AG09309 (cell line): ENCODE measurements around the gene GPR21.
A peak's percentile ranks its signal among the peaks of the same experiment; 100 is the strongest.

Experiments
- DNase-seq: peaks from one replicate; pipeline ENCODE4 v3.0.0-alpha.2; 2010; ENCODE audit warnings: low read depth
- H3K4me3 ChIP-seq: 2 replicates; pipeline ENCODE4 v1.5.1; 2011; ENCODE audit warnings: mild to moderate bottlenecking, low read depth, low read length, moderate library complexity; ENCODE audit not compliant: control insufficient read depth
- TF ChIP-seq, protein P1 (sequence below): IDR thresholded peaks from 2 replicates; pipeline ENCODE4 v1.5.1; 2011; ENCODE audit warnings: mild to moderate bottlenecking, low read depth, low read length, inconsistent platforms; ENCODE audit not compliant: insufficient read depth, control insufficient read depth; ENCODE audit errors: missing control alignments

Gene GPR21

DNA sequence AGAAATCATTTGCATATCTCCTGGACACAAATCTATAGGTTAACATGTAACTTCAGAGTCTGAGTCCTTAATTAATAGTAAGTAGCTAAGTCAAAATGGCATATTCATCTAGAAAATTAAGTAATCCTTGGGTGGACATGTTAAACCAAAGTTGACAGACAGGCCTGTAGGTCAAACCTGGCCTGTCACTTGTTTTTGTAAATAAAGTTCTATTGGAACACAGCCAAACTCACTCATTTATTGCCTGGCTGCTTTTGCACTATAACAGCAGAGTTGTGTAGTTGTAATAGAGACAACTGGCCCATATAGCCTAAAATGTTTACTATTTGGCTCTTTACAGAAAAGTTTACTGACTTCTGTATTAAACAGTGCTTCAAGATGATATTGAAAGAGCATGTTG, 24.6 kb upstream of the GPR21 start:
- DNase-seq, result no peak

DNA sequence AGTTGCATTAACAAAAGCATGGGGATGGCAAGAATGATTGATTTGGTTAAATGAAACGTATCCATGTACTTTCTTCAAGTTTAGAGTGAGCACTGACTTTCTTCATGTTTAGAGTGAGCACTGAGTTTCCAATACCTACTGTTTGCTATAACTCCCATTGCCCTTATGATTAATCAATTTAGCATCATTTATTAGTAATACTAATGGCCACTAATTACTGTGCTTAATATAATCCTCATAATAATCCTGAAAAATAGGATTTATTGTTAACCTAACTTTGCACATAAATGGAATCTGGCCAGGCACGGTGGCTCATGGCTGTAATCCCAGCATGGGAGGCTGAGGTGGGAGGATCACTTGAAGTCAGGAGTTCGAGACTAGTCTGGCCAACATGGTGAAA, 22.1 kb upstream of the GPR21 start:
- DNase-seq, result no peak
- TF ChIP-seq, protein P1, sequence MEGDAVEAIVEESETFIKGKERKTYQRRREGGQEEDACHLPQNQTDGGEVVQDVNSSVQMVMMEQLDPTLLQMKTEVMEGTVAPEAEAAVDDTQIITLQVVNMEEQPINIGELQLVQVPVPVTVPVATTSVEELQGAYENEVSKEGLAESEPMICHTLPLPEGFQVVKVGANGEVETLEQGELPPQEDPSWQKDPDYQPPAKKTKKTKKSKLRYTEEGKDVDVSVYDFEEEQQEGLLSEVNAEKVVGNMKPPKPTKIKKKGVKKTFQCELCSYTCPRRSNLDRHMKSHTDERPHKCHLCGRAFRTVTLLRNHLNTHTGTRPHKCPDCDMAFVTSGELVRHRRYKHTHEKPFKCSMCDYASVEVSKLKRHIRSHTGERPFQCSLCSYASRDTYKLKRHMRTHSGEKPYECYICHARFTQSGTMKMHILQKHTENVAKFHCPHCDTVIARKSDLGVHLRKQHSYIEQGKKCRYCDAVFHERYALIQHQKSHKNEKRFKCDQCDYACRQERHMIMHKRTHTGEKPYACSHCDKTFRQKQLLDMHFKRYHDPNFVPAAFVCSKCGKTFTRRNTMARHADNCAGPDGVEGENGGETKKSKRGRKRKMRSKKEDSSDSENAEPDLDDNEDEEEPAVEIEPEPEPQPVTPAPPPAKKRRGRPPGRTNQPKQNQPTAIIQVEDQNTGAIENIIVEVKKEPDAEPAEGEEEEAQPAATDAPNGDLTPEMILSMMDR, result no peak
- no peak overlapping the region for H3K4me3 ChIP-seq

More for the DNA sequence above, 24.6 kb upstream of the GPR21 start:
- TF ChIP-seq, protein P1, result no peak
- H3K4me3 ChIP-seq, result no peak overlapping the region

DNA sequence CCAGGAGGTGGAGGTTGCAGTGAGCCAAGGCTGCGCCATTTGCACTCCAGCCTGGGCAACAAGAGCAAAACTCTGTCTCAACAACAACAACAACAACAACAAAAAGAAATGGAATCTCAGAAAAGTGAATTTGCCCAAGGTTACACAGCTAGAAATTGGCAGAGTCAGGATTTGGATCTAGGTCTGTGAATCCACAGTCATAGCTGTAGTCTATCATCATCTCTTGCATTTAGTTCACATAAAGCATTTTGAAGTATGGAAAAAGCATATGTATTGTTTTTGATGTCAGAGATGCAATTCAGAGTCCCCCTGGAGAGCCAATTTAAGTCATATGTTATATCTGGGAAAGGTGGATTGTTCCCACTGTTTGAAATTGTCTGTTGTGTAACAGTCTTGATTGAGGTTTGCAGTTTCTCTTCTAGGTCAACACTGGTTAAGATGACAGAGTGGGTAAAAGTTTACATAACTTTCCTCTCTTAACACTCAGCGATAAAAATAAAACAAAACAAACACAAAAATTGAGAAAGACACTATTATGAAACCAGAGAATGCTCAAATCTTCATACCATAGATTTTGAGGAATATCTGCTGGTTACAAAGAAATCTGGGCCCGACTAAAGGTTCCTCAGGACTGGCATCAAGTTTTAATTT, 21.5 kb upstream of the GPR21 start:
- peak; percentile 51 for DNase-seq
- TF ChIP-seq, protein P1, result no peak
- no peak overlapping the region for H3K4me3 ChIP-seq

DNA sequence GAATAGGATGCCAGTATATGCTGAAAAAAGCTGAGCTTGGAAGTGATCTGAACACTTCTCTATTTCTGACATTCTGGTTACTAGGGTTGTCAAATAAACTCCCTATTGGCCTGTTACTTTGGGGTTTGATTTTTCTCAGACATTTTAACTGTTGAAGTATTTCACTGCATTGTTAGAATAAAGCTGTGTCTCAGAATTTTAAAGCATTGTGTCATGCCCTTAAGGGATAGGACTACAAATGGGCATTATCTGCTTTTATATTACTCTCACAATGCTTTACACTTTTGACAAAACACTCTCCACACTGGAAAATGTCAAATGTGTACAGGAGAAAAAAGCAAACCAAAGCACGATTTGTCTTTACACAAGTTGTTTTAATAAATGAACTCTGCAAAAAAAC, 16.8 kb upstream of the GPR21 start:
- DNase-seq, result no peak
- H3K4me3 ChIP-seq, result no peak overlapping the region
- TF ChIP-seq, protein P1, result no peak

DNA sequence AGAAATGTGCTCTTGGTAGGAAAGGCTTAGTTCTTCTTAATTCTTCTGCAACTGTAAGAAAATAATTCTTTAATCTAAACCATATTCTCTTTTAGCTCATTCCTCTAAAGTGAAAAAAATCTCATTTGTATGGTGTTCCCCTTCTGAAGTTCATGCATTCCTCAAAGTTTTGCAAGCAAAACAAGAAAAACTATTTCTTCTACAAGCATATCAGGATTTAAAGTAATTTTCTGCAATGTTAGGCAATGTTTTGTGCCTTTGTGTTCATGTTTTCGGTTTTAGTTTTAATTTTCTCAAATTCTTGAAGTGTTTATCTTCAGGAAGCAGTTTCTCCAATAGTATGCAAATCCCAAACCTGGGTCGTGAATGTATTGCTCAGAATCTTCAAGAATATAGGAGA, 12.7 kb upstream of the GPR21 start:
- no peak for DNase-seq
- TF ChIP-seq, protein P1, result no peak
- no peak overlapping the region for H3K4me3 ChIP-seq

DNA sequence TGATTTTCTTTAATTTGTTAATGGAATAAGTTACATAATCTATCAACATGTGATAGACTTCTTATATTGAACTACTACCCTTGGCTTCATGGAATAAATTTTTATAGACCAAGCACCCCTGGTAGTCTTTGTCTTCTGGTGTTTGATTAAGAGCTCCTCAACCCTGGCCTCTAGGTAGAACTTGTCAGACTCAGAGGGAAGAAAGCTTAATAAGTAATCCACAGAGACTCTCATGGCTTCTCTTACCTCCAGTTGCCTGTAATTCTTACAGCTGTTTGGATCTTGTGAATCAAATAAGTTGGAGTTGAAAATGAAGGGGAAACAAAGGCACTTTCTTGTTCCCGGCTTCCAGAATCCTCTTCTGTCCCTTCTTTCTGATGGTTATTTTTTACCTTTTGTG, 7.0 kb upstream of the GPR21 start:
- no peak overlapping the region for H3K4me3 ChIP-seq
- TF ChIP-seq, protein P1, result no peak
- DNase-seq, result no peak
